Measurements from ENCODE around the gene PRCC.

PRCC gene

DNA sequence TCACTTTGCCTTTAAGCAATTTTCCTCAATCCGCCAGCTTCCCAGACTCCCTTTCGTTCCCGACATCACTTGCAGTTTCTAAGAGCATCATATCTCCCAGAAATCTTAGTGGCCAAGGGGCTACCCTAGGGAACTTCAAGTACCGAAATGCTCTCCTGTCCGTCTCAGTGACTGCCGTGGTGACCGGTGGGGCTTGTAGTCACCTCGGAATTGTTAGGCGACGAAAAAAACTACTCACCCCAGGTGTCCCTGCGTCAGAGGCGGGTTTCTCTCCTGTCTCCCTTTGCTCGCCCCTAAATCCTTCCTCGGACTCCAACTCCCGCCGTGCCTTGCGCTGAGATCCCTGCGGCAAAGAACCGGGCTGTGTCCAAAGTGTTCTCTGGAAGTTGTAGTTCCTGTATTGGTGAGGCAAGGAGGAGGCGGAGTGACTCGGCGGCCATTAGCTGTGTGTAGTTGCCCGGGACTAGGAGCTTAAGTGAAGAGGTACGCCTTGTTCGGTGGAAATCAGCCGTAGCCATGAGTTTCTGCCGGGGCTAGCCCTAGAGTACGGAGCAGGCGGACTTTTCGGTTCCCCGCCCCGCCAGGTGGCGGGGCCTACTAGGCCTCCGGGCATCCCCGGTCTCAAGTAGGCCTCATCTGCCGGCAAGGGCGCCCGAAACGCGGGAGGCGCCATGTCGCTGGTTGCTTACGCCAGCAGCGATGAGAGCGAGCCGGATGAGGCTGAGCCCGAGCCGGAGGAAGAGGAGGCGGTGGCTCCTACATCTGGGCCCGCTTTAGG is at the start of gene PRCC:
Gene PRCC (plus strand): TSS at position 435 of the 778 bp plus-strand sequence. CDS start 237 bp downstream, at position 672.
- DNase-seq, result peak; percentile 100

DNA sequence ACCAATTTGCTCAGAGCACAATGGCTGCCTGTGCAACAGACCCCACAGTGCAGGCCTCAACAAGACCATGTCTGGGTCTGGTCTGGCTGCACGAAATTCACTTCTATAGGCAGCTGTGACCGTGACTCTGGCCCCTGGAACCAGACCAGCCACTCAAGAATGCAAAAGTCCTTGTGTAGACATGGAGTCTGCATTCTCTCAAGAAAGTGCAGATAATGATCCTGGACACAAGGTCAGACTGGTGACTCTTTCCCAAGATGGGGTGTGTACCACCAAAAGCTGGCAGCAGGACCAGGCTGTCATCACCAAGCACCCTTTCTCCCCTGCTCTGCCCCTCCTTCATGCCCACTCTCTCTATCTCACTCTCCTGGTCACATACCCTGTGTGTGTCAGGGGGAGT is 46.2 kb upstream of the PRCC start:
- DNase-seq, result no peak

DNA sequence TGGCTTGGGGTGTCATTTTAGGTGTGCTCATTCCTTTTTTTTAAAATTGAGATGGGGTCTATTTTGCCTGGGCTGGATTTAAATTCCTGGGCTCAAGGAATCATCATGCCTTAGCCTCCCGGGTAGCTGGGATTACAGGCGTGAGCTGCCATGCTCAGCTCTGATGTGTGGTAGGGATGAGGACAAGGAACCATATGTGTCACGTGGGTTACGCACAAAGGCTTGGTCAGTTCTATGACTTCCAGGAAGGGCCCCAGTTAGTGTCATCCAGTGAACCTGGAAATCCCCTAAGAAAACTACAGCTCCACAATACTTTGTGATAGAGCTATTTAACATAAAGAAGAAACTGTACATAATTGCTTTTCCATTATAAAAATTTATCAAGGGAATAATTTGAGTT is 45.8 kb upstream of the PRCC start:
- DNase-seq, result no peak

DNA sequence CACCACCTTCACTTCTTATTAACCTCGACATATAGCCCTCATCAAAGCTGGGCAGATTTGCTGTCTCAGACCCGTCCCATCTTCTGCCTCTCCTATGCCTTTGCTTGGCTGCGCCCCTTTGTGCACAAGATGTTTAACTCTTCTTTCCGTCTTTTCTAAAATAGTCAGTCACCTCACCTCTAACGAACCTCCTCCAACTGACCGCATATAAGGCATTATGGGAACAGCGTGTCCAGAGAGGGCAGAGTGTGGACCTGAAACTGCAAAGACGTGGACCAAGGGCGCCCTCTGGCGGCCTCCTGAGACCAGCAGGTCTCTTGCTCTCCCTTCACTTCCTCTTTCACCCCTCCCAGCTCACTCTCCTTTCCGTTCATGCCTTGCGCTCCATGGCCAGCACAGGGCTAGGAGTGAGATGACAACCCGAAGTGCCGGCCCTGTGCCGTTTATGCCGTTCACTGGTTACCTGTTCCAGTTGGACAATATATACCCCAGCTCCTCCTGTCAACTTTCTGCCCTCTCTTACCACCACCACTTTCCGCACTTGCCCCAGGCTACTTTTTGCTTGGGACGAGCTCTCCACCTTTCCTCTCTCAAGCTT is 41.6 kb upstream of the PRCC start:
- peak; percentile 78 for DNase-seq

DNA sequence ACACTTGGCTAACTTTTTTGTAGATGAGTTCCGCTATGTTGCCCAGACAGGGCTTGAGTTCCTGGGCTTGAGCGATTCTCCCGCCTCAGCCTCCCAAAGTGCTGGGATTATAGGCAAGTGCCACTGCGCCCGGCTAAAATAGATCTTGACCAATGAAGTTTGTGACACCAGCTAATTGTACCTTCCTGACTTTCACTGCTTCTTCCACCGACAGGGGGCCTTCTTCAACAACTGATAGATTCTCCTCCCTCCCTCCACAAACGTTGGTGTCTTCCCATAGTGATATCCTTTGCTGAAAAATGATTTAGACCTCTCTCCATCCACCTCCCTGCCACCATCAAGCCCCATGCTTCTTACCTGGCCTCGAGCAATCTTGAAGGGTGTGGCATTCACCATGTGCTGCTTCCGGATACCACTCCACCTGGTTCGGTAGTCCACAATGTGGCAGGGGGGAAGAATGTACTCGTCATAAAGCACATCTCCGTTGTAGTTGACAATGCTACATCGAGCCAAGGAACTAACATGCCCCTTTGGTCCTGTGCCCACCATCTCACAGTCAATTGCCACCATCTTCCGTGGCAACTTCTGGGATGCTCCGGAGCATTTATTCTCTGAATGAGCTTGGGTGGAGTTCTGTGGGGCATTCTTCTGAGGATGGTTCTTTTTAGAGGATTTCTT is 40.6 kb upstream of the PRCC start:
- DNase-seq, result peak; percentile 16

DNA sequence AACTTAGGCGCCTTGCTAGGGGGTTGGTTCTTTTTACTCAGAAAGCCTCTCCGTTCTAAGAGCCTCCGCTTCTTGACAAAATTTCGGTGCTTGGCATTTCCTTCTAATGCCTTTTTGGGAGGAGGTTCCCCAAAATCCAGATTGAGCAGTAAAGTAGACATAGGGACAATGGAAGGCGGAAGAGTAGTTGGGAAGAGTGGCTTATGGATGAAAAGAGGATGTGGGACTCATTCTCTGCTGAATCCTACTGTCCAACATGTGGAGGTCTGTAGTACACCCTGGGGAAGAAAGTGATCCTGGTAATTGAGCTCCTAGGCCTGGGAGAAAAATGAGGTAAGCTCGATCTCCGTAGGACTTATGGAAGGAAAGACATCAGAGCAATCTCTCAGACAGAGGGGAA is 39.8 kb upstream of the PRCC start:
- no peak for DNase-seq

DNA sequence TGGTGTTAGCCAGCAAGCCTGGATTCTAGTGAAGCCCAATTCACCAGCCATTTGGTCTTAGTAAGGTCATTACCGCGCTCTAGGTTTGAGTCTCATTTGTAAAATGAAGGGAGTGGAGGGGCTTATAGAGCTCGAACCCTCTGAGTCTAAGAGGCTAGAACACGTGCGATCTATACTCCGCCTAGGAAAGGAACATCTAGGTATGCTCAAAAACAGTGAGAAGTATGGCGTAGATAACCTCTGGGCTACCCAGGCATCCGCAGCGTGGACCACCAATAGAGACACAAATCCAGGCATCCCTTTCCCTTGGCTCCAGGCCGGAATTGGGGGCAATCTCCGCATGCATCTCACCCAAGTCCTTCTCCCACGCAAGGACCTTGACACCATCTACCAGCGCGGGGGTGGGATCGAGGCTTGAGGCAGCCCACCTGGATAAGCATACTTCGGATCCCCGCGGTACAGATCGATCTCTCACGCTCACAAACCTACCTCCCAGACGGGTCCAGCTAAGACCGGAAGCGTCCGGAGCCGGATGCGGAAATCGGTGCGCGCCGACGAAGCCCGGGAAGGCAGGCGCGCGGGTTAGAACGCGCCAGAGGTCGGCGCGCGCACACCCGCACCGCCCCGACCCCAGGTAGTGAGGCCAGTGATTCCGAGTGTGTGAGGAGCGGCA is 39.3 kb upstream of the PRCC start, which contains the start of gene METTL25B:
Gene METTL25B (plus strand): TSS at position 544 of the 673 bp plus-strand sequence. CDS start 636 bp downstream, outside the sequence.
- peak; percentile 91 for DNase-seq

GRCh38 chr1:156728599-156729462 is 38.5 kb upstream of the PRCC start, which contains the start of gene ISG20L2:
TSS of gene ISG20L2 (minus strand) at chr1:156728766. CDS start at chr1:156727652, 1,114 bp downstream.
- DNase-seq, result peak; percentile 99

GRCh38 chr1:156733989-156734584 is 33.2 kb upstream of the PRCC start:
- no peak for DNase-seq

- no peak for DNase-seq
Measured at GRCh38 chr1:156738407-156738806, 28.9 kb upstream of the PRCC start.

DNA sequence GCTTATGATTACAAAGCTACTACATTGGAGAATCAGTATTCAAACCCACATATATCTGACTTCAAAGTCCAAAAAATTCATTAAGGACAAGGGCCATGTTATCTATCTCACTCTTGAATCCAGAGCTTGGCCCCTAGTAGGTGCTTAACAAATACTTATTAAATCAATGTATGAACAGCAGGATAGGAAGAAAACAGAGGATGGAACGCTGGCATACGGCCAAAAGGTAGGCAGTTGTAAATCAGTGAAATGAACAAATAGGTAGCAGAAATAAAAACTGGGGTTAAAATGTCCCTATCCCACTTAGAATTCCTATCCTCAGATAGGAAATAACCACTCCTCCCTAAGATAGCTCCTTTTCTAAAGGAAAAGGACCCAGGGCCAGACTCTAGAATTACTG is 28.4 kb upstream of the PRCC start:
- DNase-seq, result no peak

- DNase-seq, result no peak
Measured at GRCh38 chr1:156740237-156740740, 27.0 kb upstream of the PRCC start.

DNA sequence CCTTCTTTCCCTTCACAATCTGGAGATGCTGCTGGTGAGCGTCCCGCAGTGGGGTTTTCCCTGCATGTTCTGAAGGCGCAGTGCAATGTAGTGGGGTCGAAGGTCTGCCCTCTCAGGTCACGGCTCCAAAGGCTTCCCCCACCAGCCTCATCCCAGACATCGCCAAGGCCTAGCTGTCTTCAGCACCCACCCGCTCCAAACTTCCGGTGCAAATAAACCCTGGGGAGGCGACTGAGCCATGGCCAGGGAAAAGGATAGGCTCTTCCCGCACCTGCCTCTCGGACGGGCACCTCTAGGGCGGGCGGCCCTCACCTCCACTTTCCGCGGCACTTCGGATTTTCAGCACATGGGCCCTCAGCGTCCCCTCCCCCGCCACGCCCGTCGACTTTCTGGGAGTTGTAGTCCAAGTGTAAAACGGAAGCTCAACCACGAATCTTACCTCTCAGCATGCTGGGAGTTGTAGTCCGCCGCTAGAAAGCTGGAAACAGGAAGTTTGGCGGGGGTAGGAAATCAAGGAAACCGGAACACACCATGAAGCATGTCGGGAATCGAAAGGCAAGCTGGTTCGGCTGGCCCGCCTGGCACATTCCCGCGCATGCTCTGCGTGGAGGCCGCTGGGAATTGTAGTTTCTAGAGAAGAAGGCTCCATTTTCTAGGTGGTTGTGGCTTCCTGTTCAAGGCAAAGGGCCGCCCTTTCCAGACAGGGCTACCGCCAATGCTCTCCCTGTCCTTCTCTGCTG is 26.4 kb upstream of the PRCC start, which contains the start of gene MRPL24:
Gene MRPL24 (minus strand): TSS at position 348 of the 740 bp plus-strand sequence. CDS start 2,384 bp downstream, outside the sequence.
- peak; percentile 99 for DNase-seq

DNA sequence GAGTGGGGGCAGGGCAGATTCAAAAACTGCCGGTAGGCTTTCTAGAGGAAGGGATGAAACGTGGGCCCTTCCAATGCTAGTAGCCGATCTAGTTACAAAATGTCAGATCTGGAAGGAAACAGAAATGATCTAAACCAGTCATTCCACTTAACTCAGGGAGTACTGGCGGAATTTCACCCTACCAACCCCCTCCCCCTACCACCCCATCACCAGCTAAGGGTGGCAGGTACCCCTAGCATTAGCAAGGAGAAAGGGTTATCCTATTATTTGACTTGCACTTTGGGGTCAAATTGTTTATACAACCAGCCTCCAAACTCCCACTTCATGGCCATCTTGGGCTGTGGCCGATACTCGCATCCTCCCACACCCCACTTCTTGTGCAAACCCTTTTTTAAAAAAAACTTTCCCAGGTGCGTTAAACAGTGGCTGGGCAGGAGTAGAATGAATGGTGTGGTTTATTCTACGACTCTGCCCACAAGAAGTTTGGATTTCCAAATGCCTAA is 25.8 kb upstream of the PRCC start:
- DNase-seq, result peak; percentile 23

DNA sequence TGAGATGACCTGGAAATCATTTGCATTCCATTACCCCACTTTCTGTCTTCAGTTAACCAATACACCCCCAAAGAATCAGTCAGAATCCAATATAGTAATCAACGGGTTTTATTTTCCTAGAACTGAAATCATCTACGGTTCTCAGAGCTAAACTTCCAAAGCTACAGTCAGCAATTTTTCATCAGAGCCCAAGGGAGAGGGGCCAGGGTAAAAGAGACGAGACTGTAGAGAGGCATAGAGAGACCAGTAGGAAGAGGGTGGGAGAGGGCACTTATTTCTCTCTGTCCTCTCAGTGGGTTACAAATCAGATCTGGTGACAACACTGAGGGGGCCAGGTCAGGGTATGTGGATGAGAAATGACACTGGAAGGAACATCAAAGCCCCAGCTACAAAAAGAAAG is 25.3 kb upstream of the PRCC start:
- DNase-seq, result no peak

GRCh38 chr1:156742801-156743200 is 24.5 kb upstream of the PRCC start:
- DNase-seq, result no peak

DNA sequence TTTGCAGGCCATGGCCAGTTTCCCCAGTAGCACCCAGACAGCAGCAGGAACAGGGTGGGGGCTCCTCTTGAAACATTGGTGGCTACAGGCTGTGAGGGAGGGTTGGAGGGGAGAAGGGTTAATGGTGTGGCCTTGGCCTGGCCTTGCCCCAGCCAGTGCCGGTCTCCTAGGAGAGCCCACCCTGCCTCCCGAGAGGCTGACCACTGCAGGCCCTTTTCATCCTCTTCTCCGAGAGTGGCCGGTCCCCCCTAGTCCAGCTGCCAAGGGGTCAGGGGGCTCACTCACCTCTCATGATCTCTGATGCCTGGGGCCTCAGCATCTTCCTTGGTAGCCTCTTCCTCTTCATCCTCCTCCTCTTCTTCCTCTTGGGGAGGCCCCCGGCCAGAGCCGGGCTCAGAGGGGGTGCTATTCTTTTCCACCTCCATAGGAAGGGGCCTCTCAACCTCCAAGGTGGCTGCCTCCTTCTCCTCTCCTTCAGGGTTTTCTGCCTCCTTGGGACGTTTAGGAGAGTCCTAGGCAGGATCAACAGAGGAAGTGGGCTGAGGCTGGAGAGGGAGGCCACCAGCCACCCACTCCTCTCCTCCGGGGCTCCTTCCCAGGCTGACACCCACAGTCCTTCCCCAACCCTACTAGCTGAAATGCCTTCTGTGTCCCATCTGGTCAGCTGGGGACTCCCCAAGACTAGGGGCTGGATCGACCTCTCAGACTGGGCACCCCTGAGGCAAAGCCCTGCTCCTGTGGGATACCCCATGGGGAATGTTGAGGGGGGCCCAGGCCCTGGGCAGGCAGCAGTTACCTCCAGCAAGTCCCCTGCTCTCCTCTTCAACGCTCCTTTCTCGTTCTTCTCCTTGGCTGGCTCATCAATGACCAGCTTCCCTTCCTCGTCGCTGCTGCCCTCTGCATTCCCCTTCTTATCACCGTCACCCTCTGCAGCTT is 23.7 kb upstream of the PRCC start:
- no peak for DNase-seq

DNA sequence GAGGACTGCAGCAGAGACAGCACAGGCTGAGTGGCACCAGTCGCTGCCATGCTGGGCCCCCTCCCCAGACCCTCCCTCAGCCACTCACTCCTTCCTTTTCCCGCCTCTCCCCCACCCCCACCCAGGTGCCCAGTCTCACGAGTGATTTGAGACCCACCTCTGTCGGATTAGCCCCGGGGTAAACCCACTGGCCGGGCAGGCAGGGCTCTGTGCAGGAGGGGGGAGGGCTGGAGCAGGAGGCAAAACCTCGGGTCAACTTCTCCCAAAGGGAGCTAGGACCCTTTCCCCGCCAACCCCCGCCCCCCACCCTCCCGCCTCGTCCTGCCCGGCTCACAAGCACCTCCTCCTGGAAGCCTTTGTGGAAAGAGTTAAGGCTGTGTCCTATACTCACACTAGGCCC is 23.0 kb upstream of the PRCC start:
- no peak for DNase-seq

- DNase-seq, result no peak
Measured at GRCh38 chr1:156744786-156745419, 22.4 kb upstream of the PRCC start.
